Astrocyte (in vitro differentiated cells and primary cell): ENCODE data around the gene COX7A2.

ENCODE experiments used
- CTCF ChIP-seq: IDR thresholded peaks from 2 replicates; pipeline ENCODE4 v1.5.1; 2011; ENCODE audit warnings: low read depth, mild to moderate bottlenecking, inconsistent platforms, low read length, moderate library complexity; ENCODE audit not compliant: insufficient read depth
- EZH2 ChIP-seq: IDR thresholded peaks from 2 replicates; pipeline ENCODE4 v1.6.1; 2012; ENCODE audit warnings: mild to moderate bottlenecking, low read length, inconsistent platforms; ENCODE audit not compliant: insufficient read depth

GRCh38 chr6:75273009-75273408 lies 29.4 kb upstream of the COX7A2 start:
- TF ChIP-seq CTCF (no peak), EZH2 (no peak)
